HEK293T (cell line): ENCODE results near the gene GAPDHS.

Experiments
- ELF4 ChIP-seq: fragments of 450-650 bp; IDR thresholded peaks from 2 replicates; pipeline ENCODE4 v1.6.1; 2017; ENCODE audit warnings: antibody characterized with exemption
- FOXM1 ChIP-seq: fragments of 450-650 bp; IDR thresholded peaks from 2 replicates; pipeline ENCODE4 v1.6.1; 2017; ENCODE audit warnings: mild to moderate bottlenecking, borderline replicate concordance
- L3MBTL2 ChIP-seq: fragments of 450-650 bp; conservative IDR thresholded peaks from 2 replicates; pipeline ENCODE4 v1.6.1; 2016; ENCODE audit warnings: mild to moderate bottlenecking
- NFRKB ChIP-seq: fragments of 450-650 bp; IDR thresholded peaks from 2 replicates; pipeline ENCODE4 v1.6.1; 2016; ENCODE audit warnings: mild to moderate bottlenecking, moderate library complexity
- SP1 ChIP-seq: fragments of 450-650 bp; IDR thresholded peaks from 2 replicates; pipeline ENCODE4 v1.6.1; 2017
- SUZ12 ChIP-seq: fragments of 450-650 bp; IDR thresholded peaks from 2 replicates; pipeline ENCODE4 v1.6.1; 2016; ENCODE audit warnings: mild to moderate bottlenecking
- TARDBP ChIP-seq: fragments of 450-650 bp; IDR thresholded peaks from 2 replicates; pipeline ENCODE4 v1.6.1; 2016

DNA sequence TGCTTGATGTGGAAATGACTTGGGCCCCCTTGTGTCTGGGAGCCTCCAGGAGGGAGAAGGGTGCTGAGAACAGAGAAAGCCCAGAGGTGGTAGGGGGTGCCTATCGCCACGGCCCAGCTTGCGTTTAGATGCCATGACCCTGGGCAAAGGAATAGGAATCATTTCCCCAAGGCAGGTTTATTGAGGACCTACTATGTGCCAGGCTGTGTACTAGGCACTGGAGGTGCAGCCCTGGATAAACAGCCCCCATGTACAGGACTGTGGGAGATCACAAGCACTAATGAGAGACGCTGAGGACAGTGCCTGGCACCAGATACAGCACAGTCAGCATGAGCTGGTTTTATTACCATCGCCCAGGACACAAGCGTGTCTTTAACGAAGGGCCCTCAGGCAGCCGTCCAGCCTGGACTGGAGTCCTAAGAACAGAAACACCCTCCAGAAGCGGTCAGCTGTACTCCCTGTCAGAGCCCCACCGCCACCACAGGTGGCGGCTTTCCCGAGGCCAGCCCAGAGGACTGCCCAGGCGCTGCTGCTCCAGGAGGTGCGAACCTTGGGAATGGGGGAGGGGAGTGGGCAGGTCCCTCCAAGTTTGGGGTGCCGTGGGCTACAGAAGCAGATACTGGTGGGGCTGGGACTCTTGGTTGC, 16.7 kb downstream of the GAPDHS start:
- TF ChIP-seq ELF4 (no peak), TARDBP (no peak), FOXM1 (no peak), SP1 (no peak), L3MBTL2 (no peak), NFRKB (no peak), SUZ12 (no peak)
